ENCODE data around the gene PRXL2B. TPM values are rescaled to one million over a fixed set of nuclear protein-coding genes. Genes with fewer than 3 reads are reported as not detected.

The PRXL2B gene
- total and polyA plus RNA-seq, 2 experiments from 2014 or later, result 25.5 to 44.0 TPM

DNA sequence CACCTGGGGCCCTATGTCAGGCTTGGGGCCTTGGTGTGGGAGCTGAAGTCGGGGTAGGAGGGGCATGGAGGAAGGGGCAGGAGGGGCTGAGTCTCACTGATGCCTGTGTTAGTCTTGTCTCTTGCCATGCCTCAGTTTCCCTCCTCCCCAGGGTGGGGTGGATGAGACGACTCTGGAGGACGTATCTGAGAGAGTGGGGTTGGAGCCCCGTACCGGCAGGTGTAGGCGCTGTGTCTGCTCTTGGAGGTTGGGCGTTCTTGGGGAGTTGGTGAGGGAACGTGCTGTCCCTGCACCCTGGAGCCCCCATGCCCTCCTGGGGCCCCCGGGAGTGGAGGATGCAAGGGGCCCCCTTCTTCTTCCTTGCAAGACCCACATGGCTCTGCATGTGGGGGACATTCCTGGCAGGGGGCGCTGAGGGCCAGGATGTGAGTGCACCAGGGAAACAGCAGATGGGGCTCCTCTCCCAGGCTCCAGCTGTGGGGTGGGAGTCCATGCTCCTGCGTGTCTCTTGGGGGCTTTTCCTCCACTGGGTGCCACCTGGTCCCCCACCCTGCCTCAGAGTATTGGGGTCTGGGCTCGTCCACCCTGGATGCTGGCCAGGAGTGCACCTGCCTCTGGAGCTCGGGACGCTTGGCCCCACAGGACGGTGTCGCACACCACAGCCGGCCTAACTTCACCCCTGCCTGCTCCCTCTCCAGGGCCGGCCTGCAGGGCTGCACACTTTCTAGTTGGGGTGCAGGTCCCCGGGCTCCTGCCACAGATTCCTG lies 31.8 kb upstream of the PRXL2B start (continued):
- TF ChIP-seq CTCF (conservative IDR thresholded peaks at IDR 0.05; ENCODE audit: low read depth in 2 of 2), result peak; percentile 29 to 70; a peak in 3 of 4 replicates

DNA sequence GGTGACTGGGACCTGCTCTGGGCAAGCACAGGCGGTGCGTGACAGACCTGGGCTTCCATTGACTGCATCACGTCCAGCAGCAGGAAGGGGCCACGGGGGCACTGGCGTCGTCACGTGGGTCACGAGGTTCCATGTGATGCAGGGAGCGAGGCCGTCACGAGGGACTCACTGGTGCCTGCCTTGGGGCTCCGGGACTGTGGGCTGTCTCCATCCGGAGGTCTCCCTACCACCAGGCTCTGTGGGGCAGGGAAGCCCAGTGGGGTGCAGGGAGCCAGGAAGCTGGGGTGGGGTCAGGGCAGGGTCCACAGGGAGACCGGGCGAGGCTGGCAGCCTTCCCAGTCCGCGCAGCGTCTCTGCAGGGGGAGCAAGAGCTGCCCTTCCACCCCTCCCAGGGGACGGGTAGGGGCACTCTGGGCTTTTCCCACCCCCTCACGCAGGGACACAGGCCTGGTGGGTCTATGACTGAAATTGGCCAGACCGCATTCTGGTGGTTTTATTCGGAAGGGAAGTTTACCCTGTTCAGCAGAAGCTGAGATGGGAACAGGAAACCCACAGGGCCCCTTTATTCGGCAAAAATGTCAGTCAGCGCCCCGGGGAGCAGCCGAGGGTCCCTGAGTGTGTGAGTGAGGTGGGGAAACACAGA lies 30.8 kb upstream of the PRXL2B start:
- Histone ChIP-seq H3K9me2 (ENCODE audit: insufficient read depth) (no peaks in the 10 kb centered on the region), H2AFZ (no peak overlapping the region), H3K27me3 (ENCODE audit: insufficient read depth) (no peaks in the 10 kb centered on the region), H3K36me3 (ENCODE audit: insufficient read depth) (no peaks in the 10 kb centered on the region), H3K4me3 (no peak overlapping the region), H3K79me2 (replicated peaks; ENCODE audit: insufficient read depth) (no peaks in the 10 kb centered on the region), H3K27ac (ENCODE audit: low read depth) (no peak overlapping the region), H3F3A (replicated peaks; ENCODE audit: low read depth) (no peaks in the 10 kb centered on the region), H3K4me2 (no peak overlapping the region), H4K20me1 (replicated peaks; ENCODE audit: insufficient read depth) (no peaks in the 10 kb centered on the region), H3K4me1 (ENCODE audit: insufficient read depth) (no peaks in the 10 kb centered on the region)
- no peak for ATAC-seq
- H3K4me3 Mint-ChIP-seq, result no peak overlapping the region
- peaks cover 7% of the 10 kb centered on the region; the same call in 2 of the 3 replicates for H3K4me1 Mint-ChIP-seq
- no peaks in the 10 kb centered on the region for H3K36me3 Mint-ChIP-seq (ENCODE audit: low read depth)
- H3K27me3 Mint-ChIP-seq (ENCODE audit: insufficient read depth, low read depth, poor library complexity), result peaks cover 2% of the 10 kb centered on the region
- no peak for DNase-seq (ENCODE audit: low spot score)
- H3K27ac Mint-ChIP-seq, result no peak overlapping the region
- no peaks in the 10 kb centered on the region for H3K9me3 Mint-ChIP-seq
- TF ChIP-seq REST (IDR thresholded peaks at IDR 0.05; ENCODE audit: unreplicated experiment) (no peak), EZH2phosphoT487 (IDR thresholded peaks at IDR 0.05; ENCODE audit: unreplicated experiment) (no peak), POLR2AphosphoS5 (IDR thresholded peaks at IDR 0.05; ENCODE audit: low read depth) (no peak), CTCF (conservative IDR thresholded peaks at IDR 0.05; ENCODE audit: low read depth in 2 of 2) (no peak), STAT1 (IDR thresholded peaks at IDR 0.05; ENCODE audit: unreplicated experiment) (no peak), CREB1 (CRISPR knock-in tag; IDR thresholded peaks at IDR 0.05; ENCODE audit: low read depth) (no peak), NANOG (IDR thresholded peaks at IDR 0.05; ENCODE audit: borderline replicate concordance) (no peak), ZNF331 (CRISPR knock-in tag; IDR thresholded peaks at IDR 0.05; ENCODE audit: low read depth) (no peak), JUNB (IDR thresholded peaks at IDR 0.05; ENCODE audit: unreplicated experiment) (no peak), ZNF114 (CRISPR knock-in tag; IDR thresholded peaks at IDR 0.05) (no peak), EZH2 (IDR thresholded peaks at IDR 0.05; ENCODE audit: low read depth, unreplicated experiment) (no peak)
- TF ChIP-seq, protein P1, sequence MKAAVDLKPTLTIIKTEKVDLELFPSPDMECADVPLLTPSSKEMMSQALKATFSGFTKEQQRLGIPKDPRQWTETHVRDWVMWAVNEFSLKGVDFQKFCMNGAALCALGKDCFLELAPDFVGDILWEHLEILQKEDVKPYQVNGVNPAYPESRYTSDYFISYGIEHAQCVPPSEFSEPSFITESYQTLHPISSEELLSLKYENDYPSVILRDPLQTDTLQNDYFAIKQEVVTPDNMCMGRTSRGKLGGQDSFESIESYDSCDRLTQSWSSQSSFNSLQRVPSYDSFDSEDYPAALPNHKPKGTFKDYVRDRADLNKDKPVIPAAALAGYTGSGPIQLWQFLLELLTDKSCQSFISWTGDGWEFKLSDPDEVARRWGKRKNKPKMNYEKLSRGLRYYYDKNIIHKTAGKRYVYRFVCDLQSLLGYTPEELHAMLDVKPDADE (IDR thresholded peaks at IDR 0.05), result no peak
